ENCODE measurements around the gene CYP4F22.
"Not testable (repeated sequence)": the region's sequence is repeated elsewhere in the genome, so short reads cannot be mapped to it uniquely, and the experiment has no call there.

Gene CYP4F22

GRCh38 chr19:15469513-15470297 is 38.6 kb upstream of the CYP4F22 start:
- no peak overlapping the region for H2AFZ ChIP-seq (ENCODE audit: low read depth, low read length)
- no peak overlapping the region for H3K4me3 ChIP-seq (ENCODE audit: low read length)
- H3K4me1 ChIP-seq (ENCODE audit: low read length): peaks cover 15% of the 10 kb centered on the region
- no peaks in the 10 kb centered on the region for H3K9me3 ChIP-seq (ENCODE audit: insufficient read depth, low read length)
- no peak overlapping the region for H3K4me2 ChIP-seq (ENCODE audit: low read length)
- TF ChIP-seq EZH2phosphoT487 (IDR thresholded peaks at IDR 0.05; ENCODE audit: low read depth): no peak
- no peak for TF ChIP-seq CTCF (IDR thresholded peaks at IDR 0.05; ENCODE audit: low read depth, low read length)
- no peak overlapping the region for H3K27ac ChIP-seq (ENCODE audit: low read length)
- H3K27me3 ChIP-seq (ENCODE audit: low read depth, low read length): peaks cover 4% of the 10 kb centered on the region; the same call in 1 of the 2 replicates
- H4K20me1 ChIP-seq (ENCODE audit: insufficient read depth, low read length): no peaks in the 10 kb centered on the region
- H3K9ac ChIP-seq (ENCODE audit: low read length): no peak overlapping the region
- H3K36me3 ChIP-seq (replicated peaks; ENCODE audit: low read depth, low read length): no peaks in the 10 kb centered on the region
- H3K79me2 ChIP-seq (ENCODE audit: low read length): no peaks in the 10 kb centered on the region; the same call in 1 of the 2 replicates

GRCh38 chr19:15471639-15472101 is 36.7 kb upstream of the CYP4F22 start:
- H3K4me1 ChIP-seq (ENCODE audit: low read length): peaks cover 7% of the 10 kb centered on the region
- TF ChIP-seq EZH2phosphoT487 (IDR thresholded peaks at IDR 0.05; ENCODE audit: low read depth) (no peak), CTCF (IDR thresholded peaks at IDR 0.05; ENCODE audit: low read depth, low read length) (no peak)
- H3K79me2 ChIP-seq (ENCODE audit: low read length): no peaks in the 10 kb centered on the region
- H3K4me2 ChIP-seq (ENCODE audit: low read length): no peak overlapping the region
- H3K9ac ChIP-seq (ENCODE audit: low read length): no peak overlapping the region
- H2AFZ ChIP-seq (ENCODE audit: low read depth, low read length): no peak overlapping the region
- H3K9me3 ChIP-seq (ENCODE audit: insufficient read depth, low read length): no peaks in the 10 kb centered on the region
- H3K27me3 ChIP-seq (ENCODE audit: low read depth, low read length): peaks cover 4% of the 10 kb centered on the region; the same call in 1 of the 2 replicates
- H3K27ac ChIP-seq (ENCODE audit: low read length): no peak overlapping the region
- no peaks in the 10 kb centered on the region for H3K36me3 ChIP-seq (replicated peaks; ENCODE audit: low read depth, low read length)
- H3K4me3 ChIP-seq (ENCODE audit: low read length): no peak overlapping the region
- no peaks in the 10 kb centered on the region for H4K20me1 ChIP-seq (ENCODE audit: insufficient read depth, low read length)

GRCh38 chr19:15473821-15474220 is 34.5 kb upstream of the CYP4F22 start:
- H3K4me1 ChIP-seq (ENCODE audit: low read length); H3K9ac ChIP-seq (ENCODE audit: low read length); H3K27me3 ChIP-seq (ENCODE audit: low read depth, low read length): not testable (repeated sequence)

GRCh38 chr19:15475169-15475568 is 33.2 kb upstream of the CYP4F22 start:
- no peak overlapping the region for H3K4me3 ChIP-seq (ENCODE audit: low read length)
- TF ChIP-seq CTCF (IDR thresholded peaks at IDR 0.05; ENCODE audit: low read depth, low read length) (no peak), EZH2phosphoT487 (IDR thresholded peaks at IDR 0.05; ENCODE audit: low read depth) (no peak)
- H3K79me2 ChIP-seq (ENCODE audit: low read length): no peaks in the 10 kb centered on the region
- no peak overlapping the region for H3K27ac ChIP-seq (ENCODE audit: low read length)
- H4K20me1 ChIP-seq (ENCODE audit: insufficient read depth, low read length): no peaks in the 10 kb centered on the region
- peaks cover 4% of the 10 kb centered on the region; the same call in 1 of the 2 replicates for H3K27me3 ChIP-seq (ENCODE audit: low read depth, low read length)
- H3K4me2 ChIP-seq (ENCODE audit: low read length): no peak overlapping the region
- H2AFZ ChIP-seq (ENCODE audit: low read depth, low read length): no peak overlapping the region
- H3K9me3 ChIP-seq (ENCODE audit: insufficient read depth, low read length): no peaks in the 10 kb centered on the region
- H3K9ac ChIP-seq (ENCODE audit: low read length): no peak overlapping the region
- no peaks in the 10 kb centered on the region for H3K36me3 ChIP-seq (replicated peaks; ENCODE audit: low read depth, low read length)
- H3K4me1 ChIP-seq (ENCODE audit: low read length): no peaks in the 10 kb centered on the region

More at GRCh38 chr19:15473821-15474220, 34.5 kb upstream of the CYP4F22 start:
- not testable (repeated sequence) for H3K36me3 ChIP-seq (replicated peaks; ENCODE audit: low read depth, low read length); H2AFZ ChIP-seq (ENCODE audit: low read depth, low read length); H3K4me2 ChIP-seq (ENCODE audit: low read length); H3K79me2 ChIP-seq (ENCODE audit: low read length); H3K4me3 ChIP-seq (ENCODE audit: low read length); H3K27ac ChIP-seq (ENCODE audit: low read length); H3K9me3 ChIP-seq (ENCODE audit: insufficient read depth, low read length); H4K20me1 ChIP-seq (ENCODE audit: insufficient read depth, low read length)

All from OCI-LY3 (cell line).